Naive thymus-derived CD4-positive, alpha-beta T cell (primary cell): ENCODE measurements around the gene MARCHF3. TPM values are rescaled to one million over a fixed set of nuclear protein-coding genes. Genes with fewer than 3 reads are reported as not detected.

Source experiments
- ATAC-seq: fragments of 150-1000 bp; cut with Tn5 transposase; 2 replicates; pipeline ENCODE4 v1.10.0; 2021; ENCODE audit warnings: mild to moderate bottlenecking, moderate library complexity
- CTCF ChIA-PET: fragments of 350-600 bp; sonication (Branson Sonifier 250); formaldehyde crosslinking; loops from one replicate; lab custom pipeline; 2021; ENCODE audit warnings: antibody characterized with exemption; lab: Charles Lee
- POLR2A ChIA-PET: fragments of 350-600 bp; sonication (Branson Sonifier 250); formaldehyde crosslinking; loops from one replicate; lab custom pipeline; 2021; ENCODE audit warnings: antibody characterized with exemption, inconsistent platforms; lab: Charles Lee
- DNase-seq, 9 donors: peaks; one replicate each; pipeline versions ENCODE4 v3.0.0 to v3.0.0-alpha.2; 2020 to 2022; ENCODE audit warnings: mixed read lengths in 1 of 9
- H3K27ac ChIP-seq: one replicate; pipeline ENCODE4 v1.7.0; 2013; ENCODE audit warnings: mild to moderate bottlenecking, low read depth, low read length, moderate library complexity
- H3K27me3 ChIP-seq, 2 donors: one replicate each; pipeline ENCODE4 v1.7.0; 2013; ENCODE audit warnings: low read length in 2 of 2, mild to moderate bottlenecking in 2 of 2, moderate library complexity in 2 of 2; ENCODE audit not compliant: control insufficient read depth in 2 of 2, insufficient read depth in 2 of 2
- H3K36me3 ChIP-seq, 3 experiments: 1 replicate in 2 of 3; 2 replicates in 1 of 3; pipeline ENCODE4 v1.7.0; 2013; ENCODE audit warnings: low read length in 3 of 3, mild to moderate bottlenecking in 3 of 3, moderate library complexity in 1 of 3; ENCODE audit not compliant: insufficient read depth in 3 of 3, control insufficient read depth in 2 of 3
- H3K4me1 ChIP-seq, 2 donors: one replicate each; pipeline ENCODE4 v1.7.0; 2013; ENCODE audit warnings: low read length in 2 of 2, mild to moderate bottlenecking in 2 of 2, moderate library complexity in 1 of 2; ENCODE audit not compliant: control insufficient read depth in 2 of 2, insufficient read depth in 2 of 2
- H3K4me3 ChIP-seq: 2 replicates; pipeline ENCODE4 v1.7.0; 2013; ENCODE audit warnings: mild to moderate bottlenecking, low read length
- H3K9me3 ChIP-seq, 3 experiments: 1 replicate in 2 of 3; 2 replicates in 1 of 3; pipeline ENCODE4 v1.7.0; 2013; ENCODE audit warnings: low read length in 3 of 3; ENCODE audit not compliant: control insufficient read depth in 2 of 3
- H3K27ac Mint-ChIP-seq, 9 donors: one replicate each; pipeline ENCODE4 v1.8.0; 2020 to 2022; ENCODE audit warnings: mixed read lengths in 9 of 9, mild to moderate bottlenecking in 8 of 9, moderate library complexity in 5 of 9, inconsistent platforms in 2 of 9
- H3K27me3 Mint-ChIP-seq, 5 donors: one replicate each; pipeline ENCODE4 v1.8.0; 2021 to 2022; ENCODE audit warnings: mixed read lengths in 5 of 5, mild to moderate bottlenecking in 1 of 5
- H3K36me3 Mint-ChIP-seq, 5 donors: one replicate each; pipeline ENCODE4 v1.8.0; 2020 to 2022; ENCODE audit warnings: mixed read lengths in 5 of 5, mild to moderate bottlenecking in 3 of 5, inconsistent platforms in 1 of 5
- H3K4me1 Mint-ChIP-seq, 7 donors: one replicate each; pipeline ENCODE4 v1.8.0; 2020 to 2022; ENCODE audit warnings: mixed read lengths in 7 of 7, mild to moderate bottlenecking in 3 of 7, inconsistent platforms in 1 of 7
- H3K4me3 Mint-ChIP-seq, 10 donors: one replicate each; pipeline ENCODE4 v1.8.0; 2020 to 2022; ENCODE audit warnings: mild to moderate bottlenecking in 10 of 10, mixed read lengths in 10 of 10, moderate library complexity in 6 of 10, inconsistent platforms in 2 of 10
- H3K9me3 Mint-ChIP-seq, 11 donors: one replicate each; pipeline ENCODE4 v1.8.0; 2020 to 2022; ENCODE audit warnings: mixed read lengths in 11 of 11, mild to moderate bottlenecking in 4 of 11, inconsistent platforms in 1 of 11, moderate library complexity in 1 of 11
- intact Hi-C, 2 donors: fragments of 100-400 bp; cut with micrococcal nuclease; formaldehyde crosslinking; loops; one replicate each; pipeline ENCODE4 v1.15.1; 2023
- polyA plus RNA-seq, 2 donors: library from polyadenylated mRNA; unstranded; fragments of 300-500 nt; fragmentation: Illumina TruSeq; gene quantifications; one replicate each; pipeline ENCODE4 v1.2.3, GENCODE V29; 2021
- total RNA-seq, 6 experiments: library from RNA in 5 of 6; stranded (reverse) in 5 of 6; gene quantifications; 1 replicate in 5 of 6; 2 replicates in 1 of 6; pipeline ENCODE4 v1.2.3 and lab custom pipeline; 2021 to 2026

Gene MARCHF3
- total and polyA plus RNA-seq, 7 experiments from 2014 or later: 3.1 to 15.4 (median 13.0) TPM

DNA sequence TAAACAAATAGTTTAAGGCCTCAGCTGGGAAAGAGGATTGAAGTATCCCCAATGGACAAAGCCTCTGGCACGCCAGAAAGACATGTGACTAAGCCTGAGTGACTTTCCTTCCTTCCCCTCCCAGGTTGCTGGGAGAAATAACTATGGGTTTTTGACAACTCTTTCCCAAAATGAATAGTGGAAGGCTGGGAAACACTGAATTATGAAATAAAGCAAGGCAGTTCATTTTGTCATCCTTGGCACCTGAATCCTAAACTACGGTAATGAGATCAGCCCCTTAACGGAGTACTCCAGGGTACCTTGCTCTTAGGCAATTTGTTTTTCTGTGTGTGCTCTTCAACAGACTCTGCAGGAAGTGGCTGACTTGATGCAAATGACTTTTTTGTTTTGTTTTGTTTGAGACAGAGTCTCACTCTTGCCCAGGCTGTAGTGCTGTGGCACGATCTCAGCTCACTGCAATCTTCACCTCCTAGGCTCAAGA is 178.2 kb downstream of the MARCHF3 start:
- H3K4me1 Mint-ChIP-seq: peaks cover 23 to 76% (median 67%) of the 10 kb centered on the region in 7 donors
- Histone ChIP-seq H3K27me3 (no peaks in the 10 kb centered on the region), H3K27ac (peak overlapping the region; percentile 67), H3K4me1 (peaks cover 12 to 33% of the 10 kb centered on the region in 2 donors), H3K36me3 (no peaks in the 10 kb centered on the region), H3K9me3 (no peaks in the 10 kb centered on the region), H3K4me3 (peak overlapping the region; percentile 13)
- intact Hi-C loops: loop anchor here (1.0 to 10.0 kb wide), 15 partner anchors 14 to 1230 kb away; partner anchors contain the start of genes C5orf63 (in 2 of the 2), MARCHF3 (in 2 of the 2), PHAX (in 1 of the 2) and PRRC1 (in 1 of the 2)
- ChIA-PET CTCF (interaction anchor here (1.1 to 2.0 kb wide), 2 partner anchors 15 kb away, joined by 3 to 6 read pairs; no protein-coding TSS in a partner anchor), POLR2A (interaction anchor here (0.7 to 3.8 kb wide), 17 partner anchors 8 to 377 kb away, joined by 3 to 31 read pairs (median 5); partner anchors contain the start of genes LMNB1 and MARCHF3)
- DNase-seq: peak in 7 of 9 donors; percentile 38 to 72 (median 63)
- no peaks in the 10 kb centered on the region for H3K27me3 Mint-ChIP-seq
- H3K9me3 Mint-ChIP-seq: peaks cover 0 to 16% (median 2%) of the 10 kb centered on the region in 11 donors
- H3K36me3 Mint-ChIP-seq: peaks cover 4 to 31% (median 6%) of the 10 kb centered on the region in 5 donors
- H3K4me3 Mint-ChIP-seq: peak overlapping the region; percentile 71 to 91 (median 84)
- peak overlapping the region; percentile 95 to 99 (median 99) for H3K27ac Mint-ChIP-seq
- peak; percentile 81 for ATAC-seq

DNA sequence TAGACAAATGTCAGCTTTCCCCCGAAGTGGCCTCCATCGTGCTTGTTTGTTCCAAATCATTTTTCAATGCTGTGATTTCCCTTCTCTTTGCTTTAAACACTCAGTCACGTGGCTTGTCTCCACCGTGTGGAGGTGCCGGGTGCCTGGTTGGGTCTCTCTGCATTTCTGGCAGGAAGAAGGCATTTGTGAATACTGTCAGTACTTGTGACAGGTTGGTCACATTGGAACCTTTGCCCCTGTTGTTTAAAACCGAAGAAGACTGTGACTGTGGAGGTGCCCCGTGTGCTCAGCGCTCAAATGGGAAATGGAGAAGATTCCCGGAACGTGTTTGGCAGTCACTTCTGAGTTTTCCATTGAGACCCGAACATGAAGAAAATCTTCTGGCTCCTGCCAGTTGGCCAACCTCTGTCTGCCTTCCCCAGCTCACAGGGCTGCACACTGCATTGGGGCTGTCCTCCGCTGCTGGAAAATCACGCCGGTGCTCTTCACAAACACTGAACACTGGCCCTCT is 178.8 kb downstream of the MARCHF3 start:
- POLR2A ChIA-PET: interaction anchor here (0.7 to 3.8 kb wide), 13 partner anchors 9 to 378 kb away, joined by 3 to 31 read pairs (median 4); partner anchors contain the start of genes LMNB1 and MARCHF3
- Mint-ChIP-seq H3K9me3 (peaks cover 0 to 16% (median 2%) of the 10 kb centered on the region in 11 donors), H3K4me1 (peaks cover 26 to 79% (median 72%) of the 10 kb centered on the region in 7 donors), H3K27me3 (no peaks in the 10 kb centered on the region), H3K27ac (peak overlapping the region; percentile 95 to 99 (median 99)), H3K36me3 (peaks cover 0 to 28% (median 6%) of the 10 kb centered on the region in 5 donors), H3K4me3 (peak overlapping the region; percentile 71 to 91 (median 84))
- intact Hi-C loops: loop anchor here (1.0 to 10.0 kb wide), 16 partner anchors 13 to 1231 kb away; partner anchors contain the start of genes C5orf63 (in 2 of the 2), MARCHF3 (in 2 of the 2), PHAX (in 1 of the 2) and PRRC1 (in 1 of the 2)
- Histone ChIP-seq H3K27me3 (no peaks in the 10 kb centered on the region), H3K9me3 (no peaks in the 10 kb centered on the region), H3K4me1 (peaks cover 12 to 36% of the 10 kb centered on the region in 2 donors), H3K36me3 (no peaks in the 10 kb centered on the region), H3K27ac (peak overlapping the region; percentile 67), H3K4me3 (peak overlapping the region; percentile 13)
- CTCF ChIA-PET: interaction anchor here (1.1 kb wide), 1 partner anchor 14 kb away, joined by 3 read pairs; no protein-coding TSS in a partner anchor
- ATAC-seq (peak; percentile 61), DNase-seq (peak in 7 of 9 donors; percentile 50 to 72 (median 64))

DNA sequence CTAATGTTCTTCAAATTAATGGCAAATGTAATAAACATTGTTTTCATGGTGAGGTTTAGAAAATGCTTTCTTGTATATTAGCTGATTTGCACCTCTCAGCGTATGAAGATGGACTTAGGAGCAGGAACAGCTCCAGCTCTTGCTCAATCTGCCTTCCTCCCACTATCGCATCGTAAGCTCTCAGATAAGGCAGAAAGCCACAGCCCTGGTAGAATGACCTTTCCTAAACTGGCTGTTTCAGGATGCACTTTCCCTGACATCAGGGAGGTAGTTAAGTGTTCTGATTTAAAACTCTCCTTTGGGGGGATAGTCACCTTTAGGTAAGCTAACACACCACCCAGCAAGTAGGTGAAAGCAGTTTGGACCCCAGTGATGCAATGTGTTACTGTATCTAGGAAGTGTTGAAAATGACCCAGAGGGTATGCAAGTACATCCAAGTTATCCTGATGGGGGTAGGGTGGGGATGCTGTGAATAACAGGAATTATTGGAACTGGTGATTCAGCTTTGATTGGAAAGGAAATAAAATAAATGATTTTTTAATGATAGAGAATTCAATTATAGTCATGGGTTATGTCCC is 181.2 kb downstream of the MARCHF3 start:
- Histone ChIP-seq H3K4me1 (peaks cover 15 to 43% of the 10 kb centered on the region in 2 donors), H3K36me3 (no peaks in the 10 kb centered on the region), H3K9me3 (no peaks in the 10 kb centered on the region), H3K27me3 (no peaks in the 10 kb centered on the region), H3K4me3 (no peak overlapping the region), H3K27ac (no peak overlapping the region)
- intact Hi-C loops: no loop called here
- peaks cover 0 to 19% (median 0%) of the 10 kb centered on the region in 5 donors for H3K36me3 Mint-ChIP-seq
- H3K4me1 Mint-ChIP-seq: peaks cover 28 to 89% (median 79%) of the 10 kb centered on the region in 7 donors
- peak overlapping the region in 1 of 10 donors; percentile 13 for H3K4me3 Mint-ChIP-seq
- no peak for ATAC-seq
- CTCF ChIA-PET: interaction anchor here (1.0 kb wide), 1 partner anchor 12 kb away, joined by 3 read pairs; no protein-coding TSS in a partner anchor
- POLR2A ChIA-PET: interaction anchor here (1.0 to 2.2 kb wide), 4 partner anchors 8 to 381 kb away, joined by 3 to 7 read pairs (median 4); partner anchors contain the start of gene LMNB1
- peak overlapping the region in 7 of 9 donors; percentile 36 to 95 (median 54) for H3K27ac Mint-ChIP-seq
- DNase-seq: no peak
- H3K9me3 Mint-ChIP-seq: peaks cover 0 to 9% (median 0%) of the 10 kb centered on the region in 11 donors
- H3K27me3 Mint-ChIP-seq: no peaks in the 10 kb centered on the region

DNA sequence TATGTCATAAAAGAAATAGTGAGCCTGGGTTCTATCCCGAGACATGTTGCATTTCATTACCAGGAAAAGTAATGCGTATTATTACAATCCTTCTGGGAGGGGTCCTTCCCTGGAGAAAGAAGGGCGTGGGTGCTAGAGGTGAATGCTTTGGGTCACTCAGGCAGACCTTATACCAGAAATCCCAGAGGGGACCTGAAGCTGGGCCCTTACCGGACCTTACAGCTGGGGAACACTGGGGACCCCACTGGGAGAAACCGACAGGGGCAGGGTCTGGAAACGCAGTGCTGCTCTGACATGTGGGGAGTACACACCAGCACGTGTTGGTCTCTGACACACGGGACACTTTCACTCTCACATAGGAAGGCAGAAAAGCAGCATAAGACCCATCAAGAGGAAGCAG is 182.1 kb downstream of the MARCHF3 start:
- no peak overlapping the region for H3K4me3 ChIP-seq
- no peaks in the 10 kb centered on the region for H3K9me3 ChIP-seq
- H3K36me3 ChIP-seq: no peaks in the 10 kb centered on the region
- peaks cover 0 to 11% (median 0%) of the 10 kb centered on the region in 5 donors for H3K36me3 Mint-ChIP-seq
- peaks cover 0 to 2% (median 0%) of the 10 kb centered on the region in 11 donors for H3K9me3 Mint-ChIP-seq
- intact Hi-C loops: no loop called here
- H3K4me3 Mint-ChIP-seq: no peak overlapping the region
- CTCF ChIA-PET: no interaction called here
- no peak for DNase-seq
- no peaks in the 10 kb centered on the region for H3K27me3 Mint-ChIP-seq
- ATAC-seq: no peak
- H3K4me1 Mint-ChIP-seq: peaks cover 25 to 80% (median 70%) of the 10 kb centered on the region in 7 donors
- POLR2A ChIA-PET: interaction anchor here (1.0 to 2.2 kb wide), 3 partner anchors 9 to 71 kb away, joined by 3 to 7 read pairs (median 5); partner anchors contain the start of gene LMNB1
- H3K27ac ChIP-seq: no peak overlapping the region
- peak overlapping the region in 7 of 9 donors; percentile 69 to 98 (median 92) for H3K27ac Mint-ChIP-seq
- H3K4me1 ChIP-seq: peaks cover 15 to 41% of the 10 kb centered on the region in 2 donors
- H3K27me3 ChIP-seq: no peaks in the 10 kb centered on the region

DNA sequence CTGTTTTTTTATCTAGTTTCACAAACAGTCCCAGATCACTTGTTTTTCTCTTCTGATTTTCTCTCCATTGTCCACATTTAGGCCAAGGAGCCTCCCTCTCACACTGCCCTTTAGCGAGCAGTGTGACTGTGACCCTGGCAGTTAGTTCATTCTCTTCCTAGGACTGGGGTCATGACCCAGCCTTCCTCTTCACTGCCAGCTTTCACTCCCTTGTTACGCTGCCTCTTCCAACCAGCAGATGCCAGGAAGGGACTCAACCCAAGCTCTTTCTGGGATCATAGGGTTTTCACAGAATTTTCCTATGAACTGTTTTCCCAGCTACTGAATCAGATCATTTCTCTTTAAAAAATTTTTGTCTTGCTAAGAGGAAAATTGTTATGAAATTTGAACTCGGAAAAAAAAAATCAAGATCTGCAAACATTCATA is 182.5 kb downstream of the MARCHF3 start:
- Histone ChIP-seq H3K4me1 (peaks cover 13 to 37% of the 10 kb centered on the region in 2 donors), H3K27ac (no peak overlapping the region), H3K27me3 (no peaks in the 10 kb centered on the region), H3K4me3 (no peak overlapping the region), H3K9me3 (no peaks in the 10 kb centered on the region), H3K36me3 (no peaks in the 10 kb centered on the region)
- H3K4me3 Mint-ChIP-seq: peak overlapping the region in 1 of 10 donors; percentile 10
- intact Hi-C loops: no loop called here
- peaks cover 0 to 8% (median 0%) of the 10 kb centered on the region in 5 donors for H3K36me3 Mint-ChIP-seq
- H3K4me1 Mint-ChIP-seq: peaks cover 21 to 76% (median 66%) of the 10 kb centered on the region in 7 donors
- ATAC-seq: no peak
- H3K27me3 Mint-ChIP-seq: no peaks in the 10 kb centered on the region
- ChIA-PET CTCF (no interaction called here), POLR2A (interaction anchor here (1.6 to 2.2 kb wide), 2 partner anchors 10 to 70 kb away, joined by 5 to 7 read pairs; partner anchors contain the start of gene LMNB1)
- H3K27ac Mint-ChIP-seq: peak overlapping the region in 8 of 9 donors; percentile 38 to 98 (median 91)
- peaks cover 0 to 2% (median 0%) of the 10 kb centered on the region in 11 donors for H3K9me3 Mint-ChIP-seq
- no peak for DNase-seq

DNA sequence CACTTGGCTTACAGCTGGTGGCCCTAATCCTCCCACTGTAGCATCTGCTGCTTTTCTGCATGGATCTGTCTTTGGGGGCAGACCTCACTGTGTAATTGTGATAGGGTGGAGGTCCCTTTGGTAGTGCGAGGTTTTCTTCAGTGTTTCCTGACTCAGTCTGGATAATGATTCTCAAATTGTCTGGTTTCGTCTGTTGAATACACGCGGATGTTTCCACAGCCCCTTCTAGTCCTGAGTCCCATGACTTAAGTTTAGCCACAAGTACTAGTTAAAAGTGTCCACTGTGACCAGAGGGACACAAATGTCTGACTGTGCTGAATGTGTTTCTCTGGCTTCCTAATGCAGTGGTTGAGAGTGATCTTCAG is 182.9 kb downstream of the MARCHF3 start:
- CTCF ChIA-PET: no interaction called here
- H3K4me3 ChIP-seq: no peak overlapping the region
- no peaks in the 10 kb centered on the region for H3K9me3 ChIP-seq
- no peaks in the 10 kb centered on the region for H3K27me3 ChIP-seq
- Mint-ChIP-seq H3K27ac (peak overlapping the region; percentile 53 to 98 (median 90)), H3K27me3 (no peaks in the 10 kb centered on the region), H3K4me3 (peak overlapping the region in 3 of 10 donors; percentile 26 to 70 (median 42)), H3K36me3 (peaks cover 0 to 8% (median 0%) of the 10 kb centered on the region in 5 donors), H3K9me3 (peaks cover 0 to 1% (median 0%) of the 10 kb centered on the region in 11 donors), H3K4me1 (peaks cover 21 to 72% (median 62%) of the 10 kb centered on the region in 7 donors)
- POLR2A ChIA-PET: interaction anchor here (0.7 kb wide), 1 partner anchor 69 kb away, joined by 3 read pairs; no protein-coding TSS in a partner anchor
- no peaks in the 10 kb centered on the region for H3K36me3 ChIP-seq
- intact Hi-C loops: no loop called here
- DNase-seq (no peak), ATAC-seq (no peak)
- peak overlapping the region; percentile 66 for H3K27ac ChIP-seq
- H3K4me1 ChIP-seq: peaks cover 10 to 33% of the 10 kb centered on the region in 2 donors
